ENCODE measurements around the gene SIRT2.

The SIRT2 gene

GRCh38 chr19:38910488-38910887 lies 11.1 kb upstream of the SIRT2 start:
- no peak for DNase-seq (ENCODE audit: extremely low spot score)
- TF ChIP-seq HDGF (IDR thresholded peaks at IDR 0.05; ENCODE audit: borderline replicate concordance) (no peak), CTBP1 (IDR thresholded peaks at IDR 0.05; ENCODE audit: borderline replicate concordance) (no peak), NFRKB (IDR thresholded peaks at IDR 0.05) (no peak), FOXA1 (IDR thresholded peaks at IDR 0.05) (no peak), L3MBTL2 (conservative IDR thresholded peaks at IDR 0.05) (no peak), BHLHE40 (IDR thresholded peaks at IDR 0.05; ENCODE audit: borderline replicate concordance) (no peak), SUZ12 (IDR thresholded peaks at IDR 0.05) (no peak), ZNF384 (IDR thresholded peaks at IDR 0.05) (no peak), ARNT (IDR thresholded peaks at IDR 0.05) (no peak), TARDBP (IDR thresholded peaks at IDR 0.05) (no peak), ELF4 (IDR thresholded peaks at IDR 0.05) (no peak), FOXM1 (IDR thresholded peaks at IDR 0.05; ENCODE audit: borderline replicate concordance) (no peak), SP1 (IDR thresholded peaks at IDR 0.05) (no peak), PKNOX1 (IDR thresholded peaks at IDR 0.05) (no peak), FOXK2 (IDR thresholded peaks at IDR 0.05) (no peak), LEF1 (IDR thresholded peaks at IDR 0.05; ENCODE audit: borderline replicate concordance) (no peak)
- ChIA-PET CTCF (no interaction called here), POLR2A (no interaction called here)

GRCh38 chr19:38908911-38909310 lies 9.5 kb upstream of the SIRT2 start:
- TF ChIP-seq CTBP1 (IDR thresholded peaks at IDR 0.05; ENCODE audit: borderline replicate concordance) (no peak), ZNF384 (IDR thresholded peaks at IDR 0.05) (no peak), NFRKB (IDR thresholded peaks at IDR 0.05) (no peak), FOXM1 (IDR thresholded peaks at IDR 0.05; ENCODE audit: borderline replicate concordance) (no peak), SUZ12 (IDR thresholded peaks at IDR 0.05) (no peak), FOXA1 (IDR thresholded peaks at IDR 0.05) (no peak), L3MBTL2 (conservative IDR thresholded peaks at IDR 0.05) (no peak), HDGF (IDR thresholded peaks at IDR 0.05; ENCODE audit: borderline replicate concordance) (no peak), PKNOX1 (IDR thresholded peaks at IDR 0.05) (no peak), BHLHE40 (IDR thresholded peaks at IDR 0.05; ENCODE audit: borderline replicate concordance) (no peak), ARNT (IDR thresholded peaks at IDR 0.05) (no peak), TARDBP (IDR thresholded peaks at IDR 0.05) (no peak), ELF4 (IDR thresholded peaks at IDR 0.05) (no peak), LEF1 (IDR thresholded peaks at IDR 0.05; ENCODE audit: borderline replicate concordance) (no peak)
- ChIA-PET CTCF (no interaction called here), POLR2A (no interaction called here)
- no peak for DNase-seq (ENCODE audit: extremely low spot score)

- CTCF ChIA-PET: no interaction called here
- POLR2A ChIA-PET: no interaction called here
- TF ChIP-seq SUZ12 (IDR thresholded peaks at IDR 0.05): no peak
- no peak for TF ChIP-seq HDGF (IDR thresholded peaks at IDR 0.05; ENCODE audit: borderline replicate concordance)
- TF ChIP-seq ARNT (IDR thresholded peaks at IDR 0.05): no peak
- no peak for TF ChIP-seq FOXM1 (IDR thresholded peaks at IDR 0.05; ENCODE audit: borderline replicate concordance)
- no peak for TF ChIP-seq LEF1 (IDR thresholded peaks at IDR 0.05; ENCODE audit: borderline replicate concordance)
- no peak for TF ChIP-seq SP1 (IDR thresholded peaks at IDR 0.05)
- TF ChIP-seq FOXA1 (IDR thresholded peaks at IDR 0.05): no peak
- no peak for TF ChIP-seq ZNF384 (IDR thresholded peaks at IDR 0.05)
Observed at GRCh38 chr19:38907670-38908069, 8.3 kb upstream of the SIRT2 start.

GRCh38 chr19:38907227-38907626 lies 7.8 kb upstream of the SIRT2 start:
- ChIA-PET CTCF (no interaction called here), POLR2A (no interaction called here)
- DNase-seq (ENCODE audit: extremely low spot score): no peak
- TF ChIP-seq FOXA1 (IDR thresholded peaks at IDR 0.05): no peak
- no peak for TF ChIP-seq BHLHE40 (IDR thresholded peaks at IDR 0.05; ENCODE audit: borderline replicate concordance)
- TF ChIP-seq NFRKB (IDR thresholded peaks at IDR 0.05): no peak
- TF ChIP-seq FOXM1 (IDR thresholded peaks at IDR 0.05; ENCODE audit: borderline replicate concordance): no peak
- no peak for TF ChIP-seq ZNF384 (IDR thresholded peaks at IDR 0.05)
- no peak for TF ChIP-seq SUZ12 (IDR thresholded peaks at IDR 0.05)
- no peak for TF ChIP-seq ELF4 (IDR thresholded peaks at IDR 0.05)

More at GRCh38 chr19:38907670-38908069, 8.3 kb upstream of the SIRT2 start:
- no peak for DNase-seq (ENCODE audit: extremely low spot score)

GRCh38 chr19:38905620-38906019 lies 6.2 kb upstream of the SIRT2 start:
- ChIA-PET CTCF (no interaction called here), POLR2A (interaction anchor here (1.5 kb wide), 1 partner anchor 56 kb away, joined by 3 read pairs; no protein-coding TSS in a partner anchor)
- TF ChIP-seq SP1 (IDR thresholded peaks at IDR 0.05) (no peak), SUZ12 (IDR thresholded peaks at IDR 0.05) (no peak), NFRKB (IDR thresholded peaks at IDR 0.05) (no peak), LEF1 (IDR thresholded peaks at IDR 0.05; ENCODE audit: borderline replicate concordance) (no peak), FOXM1 (IDR thresholded peaks at IDR 0.05; ENCODE audit: borderline replicate concordance) (no peak), TARDBP (IDR thresholded peaks at IDR 0.05) (no peak), BHLHE40 (IDR thresholded peaks at IDR 0.05; ENCODE audit: borderline replicate concordance) (no peak), L3MBTL2 (conservative IDR thresholded peaks at IDR 0.05) (no peak), ZNF384 (IDR thresholded peaks at IDR 0.05) (no peak), FOXA1 (IDR thresholded peaks at IDR 0.05) (no peak)
- no peak for DNase-seq (ENCODE audit: extremely low spot score)

- ChIA-PET CTCF (no interaction called here), POLR2A (interaction anchor here (1.5 kb wide), 1 partner anchor 56 kb away, joined by 3 read pairs; no protein-coding TSS in a partner anchor)
- DNase-seq (ENCODE audit: extremely low spot score): no peak
- no peak for TF ChIP-seq TARDBP (IDR thresholded peaks at IDR 0.05)
- TF ChIP-seq CTBP1 (IDR thresholded peaks at IDR 0.05; ENCODE audit: borderline replicate concordance): no peak
- TF ChIP-seq BHLHE40 (IDR thresholded peaks at IDR 0.05; ENCODE audit: borderline replicate concordance): no peak
- no peak for TF ChIP-seq L3MBTL2 (conservative IDR thresholded peaks at IDR 0.05)
- TF ChIP-seq LEF1 (IDR thresholded peaks at IDR 0.05; ENCODE audit: borderline replicate concordance): no peak
- no peak for TF ChIP-seq NFRKB (IDR thresholded peaks at IDR 0.05)
- no peak for TF ChIP-seq ELF4 (IDR thresholded peaks at IDR 0.05)
- no peak for TF ChIP-seq SP1 (IDR thresholded peaks at IDR 0.05)
- TF ChIP-seq FOXM1 (IDR thresholded peaks at IDR 0.05; ENCODE audit: borderline replicate concordance): no peak
- TF ChIP-seq FOXA1 (IDR thresholded peaks at IDR 0.05): no peak
- no peak for TF ChIP-seq ZNF384 (IDR thresholded peaks at IDR 0.05)
Observed at GRCh38 chr19:38904581-38905539, 5.4 kb upstream of the SIRT2 start.

Measured in HEK293T (cell line).